ENCODE data around the gene ARHGAP6.
"Not testable (repeated sequence)": the region's sequence is repeated elsewhere in the genome, so short reads cannot be mapped to it uniquely, and the experiment has no call there.

The ARHGAP6 gene

GRCh38 chrX:11129534-11130105, 536.1 kb downstream of the ARHGAP6 start:
- Histone ChIP-seq H3K79me1 (ENCODE audit: low read depth, low read length) (no peaks in the 10 kb centered on the region), H2AK5ac (ENCODE audit: low read depth, low read length) (no peak overlapping the region), H3K27ac (replicated peaks; ENCODE audit: low read length) (no peak overlapping the region), H3K14ac (ENCODE audit: low read length) (no peak overlapping the region), H3K4me2 (ENCODE audit: insufficient read depth, low read length, poor library complexity, severe bottlenecking) (no peak overlapping the region), H2BK5ac (ENCODE audit: low read length) (no peak overlapping the region), H3K23ac (ENCODE audit: low read depth, low read length, poor library complexity) (no peak overlapping the region), H3K9me3 (replicated peaks in 1 of 2; ENCODE audit: control insufficient read depth in 2 of 2, insufficient read depth in 1 of 2, low read depth in 1 of 2, low read length in 2 of 2) (no peaks in the 10 kb centered on the region), H2BK120ac (ENCODE audit: low read depth, low read length) (no peak overlapping the region), H4K91ac (ENCODE audit: low read depth, low read length, poor library complexity) (no peak overlapping the region), H2BK15ac (ENCODE audit: low read length) (no peak overlapping the region), H2AFZ (ENCODE audit: low read length) (no peak overlapping the region), H3K36me3 (replicated peaks in 1 of 2; ENCODE audit: control insufficient read depth in 2 of 2, insufficient read depth in 2 of 2, low read length in 2 of 2) (no peaks in the 10 kb centered on the region), H2BK12ac (ENCODE audit: low read length) (no peak overlapping the region), H3K18ac (ENCODE audit: low read length) (no peak overlapping the region), H3K9ac (ENCODE audit: low read depth, low read length, poor library complexity) (no peak overlapping the region), H4K8ac (ENCODE audit: low read depth, low read length) (no peak overlapping the region), H3K27me3 (ENCODE audit: control insufficient read depth in 3 of 3, insufficient read depth in 3 of 3, low read depth in 1 of 3, low read length in 3 of 3) (no peaks in the 10 kb centered on the region), H3K4me3 (ENCODE audit: low read length in 2 of 2) (no peak overlapping the region), H3K4ac (ENCODE audit: low read length) (no peak overlapping the region), H3K4me1 (ENCODE audit: control insufficient read depth in 2 of 2, insufficient read depth in 1 of 2, low read depth in 1 of 2, low read length in 2 of 2) (no peaks in the 10 kb centered on the region)
- no peak for DNase-seq (ENCODE audit: low spot score)
- no CpG with 5 or more reads among the region's 5 CpGs for WGBS, 2 donors (ENCODE audit: extremely low coverage in 2 of 2, insufficient read length in 2 of 2, insufficient replicate concordance in 1 of 2)

- no peak overlapping the region for H3K4ac ChIP-seq (ENCODE audit: low read length)
- H2BK12ac ChIP-seq (ENCODE audit: low read length), result no peak overlapping the region
- no peak overlapping the region for H3K27ac ChIP-seq (replicated peaks; ENCODE audit: low read length)
- H3K9ac ChIP-seq (ENCODE audit: low read depth, low read length, poor library complexity), result no peak overlapping the region
- H3K27me3 ChIP-seq (ENCODE audit: control insufficient read depth in 3 of 3, insufficient read depth in 3 of 3, low read depth in 1 of 3, low read length in 3 of 3), result no peaks in the 10 kb centered on the region
- DNase-seq (ENCODE audit: low spot score), result no peak
- no peak overlapping the region for H2AK5ac ChIP-seq (ENCODE audit: low read depth, low read length)
- no CpG with 5 or more reads among the region's 5 CpGs for WGBS, 2 donors (ENCODE audit: extremely low coverage in 2 of 2, insufficient read length in 2 of 2, insufficient replicate concordance in 1 of 2)
- no peak overlapping the region for H3K4me2 ChIP-seq (ENCODE audit: insufficient read depth, low read length, poor library complexity, severe bottlenecking)
- H4K8ac ChIP-seq (ENCODE audit: low read depth, low read length), result no peak overlapping the region
- H3K4me1 ChIP-seq (ENCODE audit: control insufficient read depth in 2 of 2, insufficient read depth in 1 of 2, low read depth in 1 of 2, low read length in 2 of 2), result no peaks in the 10 kb centered on the region
- H4K91ac ChIP-seq (ENCODE audit: low read depth, low read length, poor library complexity), result no peak overlapping the region
- H3K23ac ChIP-seq (ENCODE audit: low read depth, low read length, poor library complexity), result no peak overlapping the region
- no peaks in the 10 kb centered on the region for H3K79me1 ChIP-seq (ENCODE audit: low read depth, low read length)
- no peak overlapping the region for H3K4me3 ChIP-seq (ENCODE audit: low read length in 2 of 2)
- no peak overlapping the region for H3K18ac ChIP-seq (ENCODE audit: low read length)
- H3K9me3 ChIP-seq (replicated peaks in 1 of 2; ENCODE audit: control insufficient read depth in 2 of 2, insufficient read depth in 1 of 2, low read depth in 1 of 2, low read length in 2 of 2), result no peaks in the 10 kb centered on the region
- no peak overlapping the region for H3K14ac ChIP-seq (ENCODE audit: low read length)
- no peak overlapping the region for H2BK5ac ChIP-seq (ENCODE audit: low read length)
- peaks cover 8 to 28% of the 10 kb centered on the region in 2 donors for H3K36me3 ChIP-seq (replicated peaks in 1 of 2; ENCODE audit: control insufficient read depth in 2 of 2, insufficient read depth in 2 of 2, low read length in 2 of 2)
- no peak overlapping the region for H2AFZ ChIP-seq (ENCODE audit: low read length)
- no peak overlapping the region for H2BK15ac ChIP-seq (ENCODE audit: low read length)
- H2BK120ac ChIP-seq (ENCODE audit: low read depth, low read length), result no peak overlapping the region
Observed at GRCh38 chrX:11125060-11125459, 540.7 kb downstream of the ARHGAP6 start.

- Histone ChIP-seq H3K14ac (ENCODE audit: low read length) (no peak overlapping the region), H3K79me1 (ENCODE audit: low read depth, low read length) (no peaks in the 10 kb centered on the region), H4K8ac (ENCODE audit: low read depth, low read length) (no peak overlapping the region), H3K36me3 (replicated peaks in 1 of 2; ENCODE audit: control insufficient read depth in 2 of 2, insufficient read depth in 2 of 2, low read length in 2 of 2) (peaks cover 11 to 38% of the 10 kb centered on the region in 2 donors), H3K18ac (ENCODE audit: low read length) (no peak overlapping the region), H2AFZ (ENCODE audit: low read length) (no peak overlapping the region), H3K4me1 (ENCODE audit: control insufficient read depth in 2 of 2, insufficient read depth in 1 of 2, low read depth in 1 of 2, low read length in 2 of 2) (no peaks in the 10 kb centered on the region), H3K9ac (ENCODE audit: low read depth, low read length, poor library complexity) (no peak overlapping the region), H3K4me3 (ENCODE audit: low read length in 2 of 2) (no peak overlapping the region), H3K27ac (replicated peaks; ENCODE audit: low read length) (no peak overlapping the region), H3K4ac (ENCODE audit: low read length) (no peak overlapping the region), H2BK12ac (ENCODE audit: low read length) (no peak overlapping the region), H3K9me3 (replicated peaks in 1 of 2; ENCODE audit: control insufficient read depth in 2 of 2, insufficient read depth in 1 of 2, low read depth in 1 of 2, low read length in 2 of 2) (no peaks in the 10 kb centered on the region), H2BK15ac (ENCODE audit: low read length) (no peak overlapping the region), H4K91ac (ENCODE audit: low read depth, low read length, poor library complexity) (no peak overlapping the region), H3K23ac (ENCODE audit: low read depth, low read length, poor library complexity) (no peak overlapping the region), H2AK5ac (ENCODE audit: low read depth, low read length) (no peak overlapping the region), H2BK120ac (ENCODE audit: low read depth, low read length) (no peak overlapping the region), H2BK5ac (ENCODE audit: low read length) (no peak overlapping the region), H3K4me2 (ENCODE audit: insufficient read depth, low read length, poor library complexity, severe bottlenecking) (no peak overlapping the region), H3K27me3 (ENCODE audit: control insufficient read depth in 3 of 3, insufficient read depth in 3 of 3, low read depth in 1 of 3, low read length in 3 of 3) (no peaks in the 10 kb centered on the region)
- DNase-seq (ENCODE audit: low spot score), result no peak
- WGBS, 2 donors (ENCODE audit: extremely low coverage in 2 of 2, insufficient read length in 2 of 2, insufficient replicate concordance in 1 of 2), result no CpG with 5 or more reads among the region's 2 CpGs
Observed at GRCh38 chrX:11124112-11124511, 541.6 kb downstream of the ARHGAP6 start.

- WGBS, 2 donors (ENCODE audit: extremely low coverage in 2 of 2, insufficient read length in 2 of 2, insufficient replicate concordance in 1 of 2), result no CpG with 5 or more reads among the region's 6 CpGs
- not testable (repeated sequence) for H3K27me3 ChIP-seq (ENCODE audit: control insufficient read depth in 3 of 3, insufficient read depth in 3 of 3, low read depth in 1 of 3, low read length in 3 of 3); H2BK5ac ChIP-seq (ENCODE audit: low read length); H3K9me3 ChIP-seq (replicated peaks in 1 of 2; ENCODE audit: control insufficient read depth in 2 of 2, insufficient read depth in 1 of 2, low read depth in 1 of 2, low read length in 2 of 2); H2BK15ac ChIP-seq (ENCODE audit: low read length); H3K4ac ChIP-seq (ENCODE audit: low read length); H3K27ac ChIP-seq (replicated peaks; ENCODE audit: low read length); H2AK5ac ChIP-seq (ENCODE audit: low read depth, low read length); H3K79me1 ChIP-seq (ENCODE audit: low read depth, low read length); DNase-seq (ENCODE audit: low spot score); H3K23ac ChIP-seq (ENCODE audit: low read depth, low read length, poor library complexity); H3K14ac ChIP-seq (ENCODE audit: low read length); H4K91ac ChIP-seq (ENCODE audit: low read depth, low read length, poor library complexity); H3K9ac ChIP-seq (ENCODE audit: low read depth, low read length, poor library complexity); H3K18ac ChIP-seq (ENCODE audit: low read length); H3K4me1 ChIP-seq (ENCODE audit: control insufficient read depth in 2 of 2, insufficient read depth in 1 of 2, low read depth in 1 of 2, low read length in 2 of 2); H3K4me2 ChIP-seq (ENCODE audit: insufficient read depth, low read length, poor library complexity, severe bottlenecking); H4K8ac ChIP-seq (ENCODE audit: low read depth, low read length); H3K4me3 ChIP-seq (ENCODE audit: low read length in 2 of 2); H2BK12ac ChIP-seq (ENCODE audit: low read length); H2BK120ac ChIP-seq (ENCODE audit: low read depth, low read length); H2AFZ ChIP-seq (ENCODE audit: low read length)
- peaks cover 16 to 48% of the 10 kb centered on the region in 2 donors for H3K36me3 ChIP-seq (replicated peaks in 1 of 2; ENCODE audit: control insufficient read depth in 2 of 2, insufficient read depth in 2 of 2, low read length in 2 of 2)
Observed at GRCh38 chrX:11123087-11123486, 542.6 kb downstream of the ARHGAP6 start.
